K562 (cell line): ENCODE results near the gene SMIM13. TPM values are rescaled to one million over a fixed set of nuclear protein-coding genes. Genes with fewer than 3 reads are reported as not detected.

Experiments used
- ATAC-seq: fragments of 200-7000 bp; cut with Tn5 transposase; 3 replicates; pipeline ENCODE4 v1.9.1; 2020; ENCODE audit warnings: moderate library complexity
- BruUV-seq: library from RNA; stranded (reverse); fragments of 400-500 nt; replicated peaks from 2 replicates; lab custom pipeline; 2021; lab: Mats Ljungman, UMichigan
- CTCF ChIA-PET: fragments of 300-600 bp; formaldehyde crosslinking; extraction: SDS; loops from one replicate; lab custom pipeline; 2021; ENCODE audit warnings: low intra/inter-chr PET ratio; lab: Yijun Ruan, JAX
- POLR2A ChIA-PET: fragments of 300-600, 350-650 bp; sonication (Branson Sonifier 250); formaldehyde crosslinking; extraction: SDS; loops from one replicate; lab custom pipeline; 2021; ENCODE audit warnings: antibody characterized with exemption, inconsistent platforms; lab: Yijun Ruan, JAX
- DNase-seq, 4 experiments: peaks; one replicate each; pipeline versions ENCODE4 v3.0.0 to v3.0.0-alpha.2; 2011 to 2018; ENCODE audit warnings: low spot score in 3 of 4, mixed read lengths in 3 of 4; ENCODE audit errors: extremely low read depth in 1 of 4
- FAIRE-seq: peaks from 2 replicates; lab custom pipeline; 2011; peaks lifted over from hg19 to GRCh38; lab: Jason Lieb, UNC
- H2AFZ ChIP-seq: 2 replicates; pipeline ENCODE4 v1.6.0; 2011; ENCODE audit warnings: low read depth, low read length, control low read depth, inconsistent platforms
- H3K27ac ChIP-seq: fragments of 200-600 bp; 3 replicates; pipeline ENCODE4 v1.8.0; 2011; ENCODE audit warnings: low read depth, mild to moderate bottlenecking, control low read depth, inconsistent platforms, low read length, moderate library complexity, mixed read lengths; ENCODE audit errors: extremely low read depth
- H3K27me3 ChIP-seq, 2 experiments: fragments of 300-600 bp in 1 of 2; 2 replicates in 1 of 2; 3 replicates in 1 of 2; pipeline versions ENCODE4 v1.6.0 to v1.8.0; 2011; ENCODE audit warnings: inconsistent platforms in 2 of 2, low read length in 2 of 2, mild to moderate bottlenecking in 1 of 2, mixed read lengths in 1 of 2, moderate library complexity in 1 of 2; ENCODE audit not compliant: control insufficient read depth in 2 of 2, insufficient read depth in 2 of 2
- H3K36me3 ChIP-seq: fragments of 300-600 bp; 3 replicates; pipeline ENCODE4 v1.8.0; 2011; ENCODE audit warnings: mild to moderate bottlenecking, low read length, inconsistent platforms; ENCODE audit not compliant: control insufficient read depth, insufficient read depth
- H3K4me1 ChIP-seq, 2 experiments: fragments of 200-600 bp in 1 of 2; replicated peaks in 1 of 2; 2 replicates in 1 of 2; 3 replicates in 1 of 2; pipeline versions ENCODE4 v1.5.1 to v1.8.0; 2011; ENCODE audit warnings: inconsistent platforms in 2 of 2, low read length in 2 of 2, mild to moderate bottlenecking in 1 of 2, mixed read lengths in 1 of 2, moderate library complexity in 1 of 2; ENCODE audit not compliant: control insufficient read depth in 2 of 2, insufficient read depth in 2 of 2
- H3K4me2 ChIP-seq: 2 replicates; pipeline ENCODE4 v1.6.1; 2011; ENCODE audit warnings: low read length, control low read depth, inconsistent platforms, mixed read lengths; ENCODE audit not compliant: insufficient read depth
- H3K4me3 ChIP-seq: fragments of 200-600 bp; sonication (generic), shearing (Covaris generic); 2 replicates; pipeline ENCODE4 v1.5.1; 2016; ENCODE audit warnings: control low read depth, inconsistent platforms
- H3K79me2 ChIP-seq: fragments of 200-600 bp; 3 replicates; pipeline ENCODE4 v1.8.0; 2011; ENCODE audit warnings: low read length, inconsistent platforms; ENCODE audit not compliant: control insufficient read depth, insufficient read depth
- H3K9ac ChIP-seq, 2 experiments: 2 replicates each; pipeline versions ENCODE4 v1.6.0 to v1.6.1; 2011; ENCODE audit warnings: low read depth in 2 of 2, low read length in 2 of 2, control low read depth in 1 of 2, inconsistent platforms in 1 of 2, mild to moderate bottlenecking in 1 of 2, mixed read lengths in 1 of 2; ENCODE audit not compliant: insufficient read depth in 1 of 2
- H3K9me1 ChIP-seq: one replicate; pipeline ENCODE4 v1.6.0; 2011; ENCODE audit warnings: inconsistent platforms, mild to moderate bottlenecking, low read length, moderate library complexity; ENCODE audit not compliant: control insufficient read depth, insufficient read depth
- H3K9me3 ChIP-seq: replicated peaks from 2 replicates; pipeline ENCODE4 v1.5.1; 2011; ENCODE audit warnings: low read depth, low read length, inconsistent platforms; ENCODE audit not compliant: control insufficient read depth, insufficient read depth
- H4K20me1 ChIP-seq: replicated peaks from 2 replicates; pipeline ENCODE4 v1.6.1; 2011; ENCODE audit warnings: low read length, inconsistent platforms, mixed read lengths; ENCODE audit not compliant: control insufficient read depth, insufficient read depth
- ARID1B ChIP-seq: fragments of 450-650 bp; IDR thresholded peaks from 2 replicates; pipeline ENCODE4 v1.6.1; 2016; ENCODE audit warnings: antibody characterized with exemption, mild to moderate bottlenecking, inconsistent platforms
- ASH1L ChIP-seq: fragments of 450-650 bp; IDR thresholded peaks from 2 replicates; pipeline ENCODE4 v1.6.1; 2018; ENCODE audit warnings: borderline replicate concordance, mild to moderate bottlenecking, low read depth; ENCODE audit not compliant: partially characterized antibody
- BDP1 ChIP-seq: IDR thresholded peaks from 3 replicates; pipeline ENCODE4 v1.6.1; 2011; ENCODE audit not compliant: insufficient read length, insufficient read depth
- BRD4 ChIP-seq: fragments of 200-600 bp; sonication (generic); IDR thresholded peaks from 2 replicates; pipeline ENCODE4 v1.6.1; 2017; ENCODE audit warnings: inconsistent platforms
- BRD9 ChIP-seq: fragments of 450-650 bp; IDR thresholded peaks from 2 replicates; pipeline ENCODE4 v1.6.1; 2018; ENCODE audit warnings: low read depth; ENCODE audit not compliant: partially characterized antibody
- CBFA2T2 ChIP-seq: fragments of 450-650 bp; conservative IDR thresholded peaks from 2 replicates; pipeline ENCODE4 v1.6.1; 2017; ENCODE audit warnings: mild to moderate bottlenecking
- CBFA2T3 ChIP-seq: fragments of 450-650 bp; IDR thresholded peaks from 2 replicates; pipeline ENCODE4 v1.6.1; 2017
- EP400 ChIP-seq: fragments of 450-650 bp; IDR thresholded peaks from 2 replicates; pipeline ENCODE4 v1.6.1; 2017; ENCODE audit warnings: antibody characterized with exemption, mild to moderate bottlenecking, moderate library complexity
- HNRNPLL ChIP-seq: fragments of 200-400 bp; formaldehyde crosslinking; IDR thresholded peaks from 2 replicates; pipeline ENCODE4 v1.6.1; 2017; ENCODE audit warnings: low read length, low read depth, mild to moderate bottlenecking; ENCODE audit not compliant: poor library complexity, severe bottlenecking
- JUN ChIP-seq, 2 experiments: sonication (generic) in 1 of 2; formaldehyde crosslinking in 1 of 2; IDR thresholded peaks; 2 replicates each; pipeline versions ENCODE4 v1.6.1 to v1.8.0; 2012 to 2022; ENCODE audit warnings: borderline replicate concordance in 2 of 2, mild to moderate bottlenecking in 2 of 2, improper control_type of control experiment in 1 of 2, low read depth in 1 of 2, low read length in 1 of 2, missing genetic modification reagents in 1 of 2
- JUND ChIP-seq, 2 experiments: IDR thresholded peaks; 2 replicates in 1 of 2; 3 replicates in 1 of 2; pipeline ENCODE4 v1.6.1; 2011; ENCODE audit warnings: borderline replicate concordance in 2 of 2, low read depth in 2 of 2, low read length in 2 of 2, improper control_type of control experiment in 1 of 2, missing biosample characterization in 1 of 2, missing genetic modification characterization in 1 of 2, missing genetic modification reagents in 1 of 2
- LARP7 ChIP-seq: fragments of 450-650 bp; IDR thresholded peaks from 2 replicates; pipeline ENCODE4 v1.6.1; 2016
- NCOR1 ChIP-seq: fragments of 450-650 bp; IDR thresholded peaks from 2 replicates; pipeline ENCODE4 v1.6.1; 2016; ENCODE audit warnings: mild to moderate bottlenecking, moderate library complexity
- NFIC ChIP-seq: fragments of 450-650 bp; IDR thresholded peaks from 2 replicates; pipeline ENCODE4 v1.6.1; 2017; ENCODE audit warnings: mild to moderate bottlenecking, inconsistent platforms
- NR2C1 ChIP-seq, 2 experiments: fragments of 450-650 bp; IDR thresholded peaks; 2 replicates each; pipeline ENCODE4 v1.6.1; 2017; ENCODE audit warnings: mild to moderate bottlenecking in 2 of 2, antibody characterized with exemption in 1 of 2, inconsistent platforms in 1 of 2, missing compliant biosample characterization in 1 of 2, missing genetic modification characterization in 1 of 2
- NR2F6 ChIP-seq: fragments of 450-650 bp; formaldehyde crosslinking; IDR thresholded peaks from 2 replicates; pipeline ENCODE4 v1.4.0; 2020; ENCODE audit warnings: mild to moderate bottlenecking
- RBM25 ChIP-seq: fragments of 200-400 bp; formaldehyde crosslinking; IDR thresholded peaks from 2 replicates; pipeline ENCODE4 v1.6.1; 2018; ENCODE audit warnings: low read length, low read depth, moderate library complexity; ENCODE audit not compliant: severe bottlenecking
- TRIM28 ChIP-seq: fragments of 450-650 bp; IDR thresholded peaks from 2 replicates; pipeline ENCODE4 v1.6.1; 2017
- XRCC3 ChIP-seq: fragments of 450-650 bp; IDR thresholded peaks from 2 replicates; pipeline ENCODE4 v1.6.1; 2017; ENCODE audit warnings: mild to moderate bottlenecking, moderate library complexity
- ZFP1 ChIP-seq: fragments of 450-650 bp; formaldehyde crosslinking; IDR thresholded peaks from 2 replicates; pipeline ENCODE4 v1.4.0; 2020; ENCODE audit warnings: mild to moderate bottlenecking, mixed read lengths
- ZKSCAN8 ChIP-seq: fragments of 200-800 bp; sonication (Bioruptor generic); IDR thresholded peaks from 2 replicates; pipeline ENCODE4 v1.6.1; 2016; ENCODE audit warnings: missing genetic modification characterization, missing compliant biosample characterization
- ZNF146 ChIP-seq: IDR thresholded peaks from one replicate; pipeline ENCODE4 v1.6.1; 2018; ENCODE audit warnings: missing compliant biosample characterization; ENCODE audit not compliant: unreplicated experiment
- ZNF384 ChIP-seq: IDR thresholded peaks from 2 replicates; pipeline ENCODE4 v1.6.1; 2012; ENCODE audit warnings: low read depth, low read length, improper control_type of control experiment
- WGBS: fragments of 100-300 bp; shearing (Covaris generic); methylation state at CpG from one replicate; pipeline ENCODE4 v1.1.6; 2016; ENCODE audit warnings: low coverage, mixed read lengths; ENCODE audit not compliant: insufficient coverage; ENCODE audit errors: missing lambda C conversion rate; 5-methylcytosine and 5-hydroxymethylcytosine counted together
- in situ Hi-C: fragments of 300-500 bp; cut with MboI; formaldehyde crosslinking; loops from 4 replicates; pipeline ENCODE4 v1.15.0; 2018; ENCODE audit warnings: inconsistent platforms, mixed read lengths
- intact Hi-C: fragments of 100-400 bp; cut with micrococcal nuclease; formaldehyde crosslinking; loops from 2 replicates; pipeline ENCODE4 v1.14.2; 2022
- polyA plus RNA-seq, 8 experiments: library from polyadenylated mRNA; depleted of rRNA in 4 of 8; stranded (reverse) in 5 of 8; unstranded in 3 of 8; fragments of >200 nt; fragmentation: Nextera tagmentation in 2 of 8; fragmentation: Illumina TruSeq in 1 of 8; extraction: Ambion mirVana in 2 of 8; extraction: Trizol in 1 of 8; gene quantifications; 2 replicates each; pipeline versions ENCODE4 v1.2.1 to v1.2.3, GENCODE V29; 2011 to 2014; ENCODE audit warnings: inconsistent platforms in 1 of 8, missing spikeins in 1 of 8
- total RNA-seq, 7 experiments: library from RNA; depleted of rRNA in 6 of 7; stranded (reverse); fragments of >200 nt in 6 of 7; fragmentation: Illumina TruSeq in 2 of 7; extraction: Trizol in 2 of 7; gene quantifications; 2 replicates each; pipeline versions ENCODE4 v1.2.1 to v1.2.3, GENCODE V29; 2011 to 2021; ENCODE audit warnings: low replicate concordance in 1 of 7

SMIM13 gene
- total and polyA plus RNA-seq, 9 of the 15 experiments (the other 6 are each of a cell fraction or from before 2014, with no cell fraction given), result 5.5 to 24.8 (median 11.7) TPM

DNA sequence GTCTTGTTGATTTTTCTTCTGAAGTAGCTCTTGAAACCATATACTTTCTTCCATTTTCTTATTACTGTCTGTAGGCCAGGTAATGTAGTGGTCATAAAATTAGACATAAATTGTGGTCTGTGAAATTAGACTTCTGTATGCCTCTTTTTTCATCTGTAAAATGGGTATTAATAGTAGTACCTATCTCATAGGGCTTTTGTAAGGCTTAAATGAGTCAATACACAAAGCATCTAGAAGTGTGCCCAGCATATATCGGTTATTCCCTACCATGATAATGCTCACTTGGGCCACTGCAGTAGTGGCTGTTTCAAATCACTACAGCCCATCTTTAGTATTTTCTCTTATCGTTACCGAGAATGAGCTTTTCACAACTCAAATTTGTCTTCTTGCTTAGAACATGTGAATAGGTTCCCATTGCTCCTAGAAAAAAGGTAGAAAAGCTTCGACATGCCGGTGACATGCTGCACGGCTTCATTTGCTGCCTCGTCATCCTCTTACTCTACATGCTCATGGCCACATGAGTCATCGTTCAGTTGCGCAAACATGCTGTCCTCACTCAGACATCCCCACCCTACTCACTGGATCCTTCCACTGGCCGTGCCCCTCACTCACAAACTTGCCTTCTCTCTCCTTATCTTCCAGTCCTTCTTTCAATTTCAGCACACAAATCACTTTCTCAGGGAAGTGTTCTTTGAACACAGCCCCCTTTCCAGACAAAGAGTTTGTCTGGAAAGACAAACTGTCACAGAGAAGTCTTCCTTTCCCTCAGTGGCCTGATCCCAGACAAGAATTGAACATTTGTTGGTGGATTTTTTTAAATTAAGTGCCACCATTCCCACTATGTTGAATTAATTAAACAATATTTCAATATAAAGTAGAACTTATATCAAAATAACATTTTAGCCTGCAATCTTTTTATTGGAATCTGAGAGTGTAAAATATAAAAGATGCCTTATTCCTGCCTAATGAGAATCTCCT is 50.0 kb downstream of the SMIM13 start:
- intact Hi-C loops (loop anchor here (1.0 to 10.0 kb wide), 5 partner anchors 46 to 432 kb away; partner anchors contain the start of gene NEDD9), in situ Hi-C loops (no loop called here)
- 11% methylated on average over 10 of the region's 10 CpGs for WGBS
- Histone ChIP-seq H3K4me1 (peaks cover 0 to 8% of the 10 kb centered on the region in 2 experiments; a peak in 3 of 5 replicates), H3K36me3 (no peaks in the 10 kb centered on the region), H3K4me2 (peak overlapping the region; percentile 57; the same call in 1 of the 2 replicates), H3K4me3 (no peak overlapping the region), H3K27ac (peak overlapping the region; percentile 56; the same call in 2 of the 3 replicates), H3K9me1 (no peaks in the 10 kb centered on the region), H3K9ac (no peak overlapping the region), H3K79me2 (no peaks in the 10 kb centered on the region), H2AFZ (peak overlapping the region; percentile 73), H3K9me3 (no peaks in the 10 kb centered on the region), H4K20me1 (no peaks in the 10 kb centered on the region), H3K27me3 (peaks cover 0 to 17% of the 10 kb centered on the region in 2 experiments; a peak in 2 of 5 replicates)
- DNase-seq (peak; percentile 76 to 88 (median 84)), FAIRE-seq (peak; percentile 94), ATAC-seq (peak; percentile 97)
- CTCF ChIA-PET, result interaction anchor here (0.6 to 3.5 kb wide), 8 partner anchors 29 to 730 kb away, joined by 3 to 68 read pairs (median 5); partner anchors contain the start of gene SMIM13
- BruUV-seq, result no TSS peak
- POLR2A ChIA-PET, result interaction anchor here (0.5 to 0.7 kb wide), 2 partner anchors 102 to 432 kb away, joined by 3 read pairs; no protein-coding TSS in a partner anchor
- TF ChIP-seq JUN (IDR thresholded peaks at IDR 0.05; ENCODE audit: borderline replicate concordance, low read depth, low read length) (peak; percentile 100), JUN (CRISPR knock-in tag; IDR thresholded peaks at IDR 0.05; ENCODE audit: borderline replicate concordance) (0 out of 2 replicates have a peak, but pooled peaks have one; percentile 34), HNRNPLL (peak; percentile 86), BRD9 (no peak), XRCC3 (no peak), BDP1 (no peak), ZNF384 (0 out of 2 replicates have a peak, but pooled peaks have one; percentile 11), RBM25 (peak; percentile 6), ZKSCAN8 (no peak), TRIM28 (peak; percentile 62; the same call in 1 of the 2 replicates), NCOR1 (peak; percentile 40; the same call in 1 of the 2 replicates), ARID1B (peak; percentile 92), EP400 (peak; percentile 65), JUND (IDR thresholded peaks at IDR 0.05; ENCODE audit: borderline replicate concordance, low read depth, low read length) (peak; percentile 100), JUND (tag; IDR thresholded peaks at IDR 0.05; ENCODE audit: borderline replicate concordance, low read depth, low read length) (peak; percentile 100), ASH1L (peak; percentile 29), LARP7 (peak; percentile 35; the same call in 1 of the 2 replicates), NR2C1 (IDR thresholded peaks at IDR 0.05) (no peak), NR2C1 (tag; IDR thresholded peaks at IDR 0.05) (peak; percentile 60; the same call in 1 of the 2 replicates), ZFP1 (CRISPR knock-in tag) (no peak), CBFA2T3 (peak; percentile 65), ZNF146 (CRISPR knock-in tag) (no peak), BRD4 (no peak), NR2F6 (CRISPR knock-in tag) (no peak), CBFA2T2 (no peak), NFIC (0 out of 2 replicates have a peak, but pooled peaks have one; percentile 29)
